ENCODE data around the gene VOPP1. TPM values are rescaled to one million over a fixed set of nuclear protein-coding genes. Genes with fewer than 3 reads are reported as not detected.

Gene VOPP1
- total and polyA plus RNA-seq, 9 of the 15 experiments (the other 6 are each of a cell fraction or from before 2014, with no cell fraction given): 8.2 to 45.8 (median 31.2) TPM

DNA sequence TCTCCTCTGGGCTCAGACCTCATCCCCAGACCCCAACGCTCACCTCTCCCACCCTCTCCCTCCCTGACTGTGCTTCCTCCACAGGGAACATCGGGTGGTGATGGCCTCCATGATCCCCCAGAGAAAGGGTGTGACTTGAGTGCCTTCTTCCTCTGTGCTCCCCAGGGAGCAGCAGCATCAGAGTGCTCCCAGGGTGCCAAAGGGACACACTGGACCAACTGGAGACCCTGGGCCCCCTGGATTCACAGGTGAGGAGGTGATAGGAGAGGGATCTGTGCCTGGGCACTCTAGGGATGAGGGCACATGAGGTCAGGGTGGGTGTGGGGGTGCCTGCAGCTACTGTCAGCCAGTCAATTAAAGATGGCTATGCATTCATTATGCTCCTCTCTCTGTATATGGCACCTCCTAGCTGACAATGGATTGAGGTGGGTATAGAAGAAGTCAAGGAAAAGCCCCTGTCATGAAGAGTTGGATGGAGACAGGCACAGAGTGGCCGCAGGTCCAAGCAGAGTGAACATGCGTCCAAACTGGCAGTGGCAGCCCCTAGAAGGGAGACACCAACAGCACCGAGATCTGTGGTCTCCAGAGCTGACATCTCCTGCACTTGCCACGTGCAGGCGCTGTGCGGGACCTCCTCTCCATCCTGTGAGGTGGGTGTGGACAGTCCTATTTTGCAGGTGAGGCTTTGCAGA lies 15.5 kb upstream of the VOPP1 start:
- no TSS peak for BruUV-seq (replicated peaks)
- no peak for FAIRE-seq
- WGBS (ENCODE audit: insufficient coverage, low coverage, missing lambda C conversion rate): 6% methylated on average over 7 of the region's 8 CpGs
- TF ChIP-seq, protein P1, sequence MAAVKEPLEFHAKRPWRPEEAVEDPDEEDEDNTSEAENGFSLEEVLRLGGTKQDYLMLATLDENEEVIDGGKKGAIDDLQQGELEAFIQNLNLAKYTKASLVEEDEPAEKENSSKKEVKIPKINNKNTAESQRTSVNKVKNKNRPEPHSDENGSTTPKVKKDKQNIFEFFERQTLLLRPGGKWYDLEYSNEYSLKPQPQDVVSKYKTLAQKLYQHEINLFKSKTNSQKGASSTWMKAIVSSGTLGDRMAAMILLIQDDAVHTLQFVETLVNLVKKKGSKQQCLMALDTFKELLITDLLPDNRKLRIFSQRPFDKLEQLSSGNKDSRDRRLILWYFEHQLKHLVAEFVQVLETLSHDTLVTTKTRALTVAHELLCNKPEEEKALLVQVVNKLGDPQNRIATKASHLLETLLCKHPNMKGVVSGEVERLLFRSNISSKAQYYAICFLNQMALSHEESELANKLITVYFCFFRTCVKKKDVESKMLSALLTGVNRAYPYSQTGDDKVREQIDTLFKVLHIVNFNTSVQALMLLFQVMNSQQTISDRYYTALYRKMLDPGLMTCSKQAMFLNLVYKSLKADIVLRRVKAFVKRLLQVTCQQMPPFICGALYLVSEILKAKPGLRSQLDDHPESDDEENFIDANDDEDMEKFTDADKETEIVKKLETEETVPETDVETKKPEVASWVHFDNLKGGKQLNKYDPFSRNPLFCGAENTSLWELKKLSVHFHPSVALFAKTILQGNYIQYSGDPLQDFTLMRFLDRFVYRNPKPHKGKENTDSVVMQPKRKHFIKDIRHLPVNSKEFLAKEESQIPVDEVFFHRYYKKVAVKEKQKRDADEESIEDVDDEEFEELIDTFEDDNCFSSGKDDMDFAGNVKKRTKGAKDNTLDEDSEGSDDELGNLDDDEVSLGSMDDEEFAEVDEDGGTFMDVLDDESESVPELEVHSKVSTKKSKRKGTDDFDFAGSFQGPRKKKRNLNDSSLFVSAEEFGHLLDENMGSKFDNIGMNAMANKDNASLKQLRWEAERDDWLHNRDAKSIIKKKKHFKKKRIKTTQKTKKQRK (IDR thresholded peaks at IDR 0.05; ENCODE audit: borderline replicate concordance, low read depth, low read length): no peak
- TF ChIP-seq, protein P2, sequence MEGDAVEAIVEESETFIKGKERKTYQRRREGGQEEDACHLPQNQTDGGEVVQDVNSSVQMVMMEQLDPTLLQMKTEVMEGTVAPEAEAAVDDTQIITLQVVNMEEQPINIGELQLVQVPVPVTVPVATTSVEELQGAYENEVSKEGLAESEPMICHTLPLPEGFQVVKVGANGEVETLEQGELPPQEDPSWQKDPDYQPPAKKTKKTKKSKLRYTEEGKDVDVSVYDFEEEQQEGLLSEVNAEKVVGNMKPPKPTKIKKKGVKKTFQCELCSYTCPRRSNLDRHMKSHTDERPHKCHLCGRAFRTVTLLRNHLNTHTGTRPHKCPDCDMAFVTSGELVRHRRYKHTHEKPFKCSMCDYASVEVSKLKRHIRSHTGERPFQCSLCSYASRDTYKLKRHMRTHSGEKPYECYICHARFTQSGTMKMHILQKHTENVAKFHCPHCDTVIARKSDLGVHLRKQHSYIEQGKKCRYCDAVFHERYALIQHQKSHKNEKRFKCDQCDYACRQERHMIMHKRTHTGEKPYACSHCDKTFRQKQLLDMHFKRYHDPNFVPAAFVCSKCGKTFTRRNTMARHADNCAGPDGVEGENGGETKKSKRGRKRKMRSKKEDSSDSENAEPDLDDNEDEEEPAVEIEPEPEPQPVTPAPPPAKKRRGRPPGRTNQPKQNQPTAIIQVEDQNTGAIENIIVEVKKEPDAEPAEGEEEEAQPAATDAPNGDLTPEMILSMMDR (IDR thresholded peaks at IDR 0.05 in 2 of 3, conservative IDR thresholded peaks at IDR 0.05 in 1 of 3; ENCODE audit: insufficient read depth in 2 of 3, low read depth in 1 of 3, low read length in 3 of 3): peak in 2 of 3 experiments; percentile 21 to 23; a peak in 2 of 6 replicates
- TF ChIP-seq, protein P3, sequence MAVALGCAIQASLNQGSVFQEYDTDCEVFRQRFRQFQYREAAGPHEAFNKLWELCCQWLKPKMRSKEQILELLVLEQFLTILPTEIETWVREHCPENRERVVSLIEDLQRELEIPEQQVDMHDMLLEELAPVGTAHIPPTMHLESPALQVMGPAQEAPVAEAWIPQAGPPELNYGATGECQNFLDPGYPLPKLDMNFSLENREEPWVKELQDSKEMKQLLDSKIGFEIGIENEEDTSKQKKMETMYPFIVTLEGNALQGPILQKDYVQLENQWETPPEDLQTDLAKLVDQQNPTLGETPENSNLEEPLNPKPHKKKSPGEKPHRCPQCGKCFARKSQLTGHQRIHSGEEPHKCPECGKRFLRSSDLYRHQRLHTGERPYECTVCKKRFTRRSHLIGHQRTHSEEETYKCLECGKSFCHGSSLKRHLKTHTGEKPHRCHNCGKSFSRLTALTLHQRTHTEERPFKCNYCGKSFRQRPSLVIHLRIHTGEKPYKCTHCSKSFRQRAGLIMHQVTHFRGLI (CRISPR knock-in tag; IDR thresholded peaks at IDR 0.05): no peak
- peak; percentile 69 for TF ChIP-seq ZNF263 (CRISPR knock-in tag; IDR thresholded peaks at IDR 0.05; ENCODE audit: borderline replicate concordance)
- TF ChIP-seq SIN3A (IDR thresholded peaks at IDR 0.05; ENCODE audit: borderline replicate concordance in 2 of 2, control insufficient read depth in 1 of 2, low read depth in 2 of 2, low read length in 2 of 2): no peak
- 0 out of 4 replicates have a peak, but pooled peaks of 1 of the 2 experiments have one; percentile 5 for TF ChIP-seq RAD21 (CRISPR knock-in tag; conservative IDR thresholded peaks at IDR 0.05 in 1 of 2, IDR thresholded peaks at IDR 0.05 in 1 of 2)
- TF ChIP-seq ZZZ3 (IDR thresholded peaks at IDR 0.05): no peak
- TF ChIP-seq, protein P4, sequence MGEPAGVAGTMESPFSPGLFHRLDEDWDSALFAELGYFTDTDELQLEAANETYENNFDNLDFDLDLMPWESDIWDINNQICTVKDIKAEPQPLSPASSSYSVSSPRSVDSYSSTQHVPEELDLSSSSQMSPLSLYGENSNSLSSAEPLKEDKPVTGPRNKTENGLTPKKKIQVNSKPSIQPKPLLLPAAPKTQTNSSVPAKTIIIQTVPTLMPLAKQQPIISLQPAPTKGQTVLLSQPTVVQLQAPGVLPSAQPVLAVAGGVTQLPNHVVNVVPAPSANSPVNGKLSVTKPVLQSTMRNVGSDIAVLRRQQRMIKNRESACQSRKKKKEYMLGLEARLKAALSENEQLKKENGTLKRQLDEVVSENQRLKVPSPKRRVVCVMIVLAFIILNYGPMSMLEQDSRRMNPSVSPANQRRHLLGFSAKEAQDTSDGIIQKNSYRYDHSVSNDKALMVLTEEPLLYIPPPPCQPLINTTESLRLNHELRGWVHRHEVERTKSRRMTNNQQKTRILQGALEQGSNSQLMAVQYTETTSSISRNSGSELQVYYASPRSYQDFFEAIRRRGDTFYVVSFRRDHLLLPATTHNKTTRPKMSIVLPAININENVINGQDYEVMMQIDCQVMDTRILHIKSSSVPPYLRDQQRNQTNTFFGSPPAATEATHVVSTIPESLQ (CRISPR knock-in tag; IDR thresholded peaks at IDR 0.05): no peak

More for the DNA sequence above, 15.5 kb upstream of the VOPP1 start:
- Histone ChIP-seq H3K79me2 (ENCODE audit: control insufficient read depth, insufficient read depth, low read length) (no peaks in the 10 kb centered on the region), H3K9ac (ENCODE audit: insufficient read depth in 1 of 2, low read depth in 2 of 2, low read length in 2 of 2) (no peak overlapping the region), H3K4me3 (no peak overlapping the region), H3K36me3 (ENCODE audit: control insufficient read depth, insufficient read depth, low read length) (no peaks in the 10 kb centered on the region), H3K27me3 (ENCODE audit: control insufficient read depth in 2 of 2, insufficient read depth in 2 of 2, low read length in 2 of 2) (peaks cover 0 to 14% of the 10 kb centered on the region in 2 experiments; a peak in 3 of 5 replicates), H3K9me1 (ENCODE audit: control insufficient read depth, insufficient read depth, low read length) (peaks cover 3% of the 10 kb centered on the region), H3K4me1 (replicated peaks in 1 of 2; ENCODE audit: control insufficient read depth in 2 of 2, insufficient read depth in 2 of 2, low read length in 2 of 2) (no peaks in the 10 kb centered on the region), H3K27ac (ENCODE audit: extremely low read depth, low read depth, low read length) (no peak overlapping the region), H3K9me3 (replicated peaks; ENCODE audit: control insufficient read depth, insufficient read depth, low read depth, low read length) (no peaks in the 10 kb centered on the region), H4K20me1 (replicated peaks; ENCODE audit: control insufficient read depth, insufficient read depth, low read length) (0 out of 2 replicates have a peak, but pooled peaks cover 4% of the 10 kb centered on the region), H2AFZ (ENCODE audit: low read depth, low read length) (no peak overlapping the region), H3K4me2 (ENCODE audit: insufficient read depth, low read length) (no peak overlapping the region)
- intact Hi-C loops (cut with micrococcal nuclease) (no loop called here), in situ Hi-C loops (cut with MboI) (no loop called here)
- POLR2A ChIA-PET: interaction anchor here (0.5 kb wide), 1 partner anchor 132 kb away, joined by 3 read pairs; no protein-coding TSS in a partner anchor
- DNase-seq (ENCODE audit: extremely low read depth in 1 of 4, low spot score in 3 of 4) (peak in 2 of 4 experiments; percentile 3 to 4), ATAC-seq (peak; percentile 68)
- CTCF ChIA-PET (ENCODE audit: low intra/inter-chr PET ratio): no interaction called here
